ENCODE results near the gene LRRC38. TPM values are rescaled to one million over a fixed set of nuclear protein-coding genes. Genes with fewer than 3 reads are reported as not detected.

The LRRC38 gene
- total RNA-seq, 2 experiments from 2014 or later: not detected

DNA sequence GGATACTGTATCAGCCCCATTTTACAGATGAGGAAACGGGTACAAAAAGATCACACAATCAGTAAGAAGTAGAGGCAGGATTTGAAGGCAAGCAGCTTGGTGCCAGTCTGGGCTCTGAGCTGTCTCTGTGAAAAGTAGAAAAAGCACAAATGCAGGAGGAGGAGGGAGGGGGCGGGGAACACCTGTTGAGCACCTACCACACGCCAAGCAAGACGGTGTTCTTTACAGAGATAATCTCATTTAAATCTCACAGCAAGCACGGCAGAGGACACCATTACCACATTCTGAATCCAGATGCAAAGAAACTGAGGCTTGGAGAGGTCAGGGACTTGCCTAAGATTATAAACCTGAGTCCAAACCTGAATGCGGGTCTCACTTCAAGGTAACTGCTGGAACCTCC lies 3.3 kb downstream of the LRRC38 start:
- no peak overlapping the region for H3K4me3 Mint-ChIP-seq
- ChIA-PET POLR2A (no interaction called here), CTCF (no interaction called here)
- no peak overlapping the region for H3K27ac Mint-ChIP-seq
- no peaks in the 10 kb centered on the region for H3K36me3 Mint-ChIP-seq (ENCODE audit: low read depth)
- H3K9me3 Mint-ChIP-seq: no peaks in the 10 kb centered on the region
- H3K4me1 Mint-ChIP-seq: no peaks in the 10 kb centered on the region
- H3K27me3 Mint-ChIP-seq: peaks cover 15% of the 10 kb centered on the region
- no peak for DNase-seq

DNA sequence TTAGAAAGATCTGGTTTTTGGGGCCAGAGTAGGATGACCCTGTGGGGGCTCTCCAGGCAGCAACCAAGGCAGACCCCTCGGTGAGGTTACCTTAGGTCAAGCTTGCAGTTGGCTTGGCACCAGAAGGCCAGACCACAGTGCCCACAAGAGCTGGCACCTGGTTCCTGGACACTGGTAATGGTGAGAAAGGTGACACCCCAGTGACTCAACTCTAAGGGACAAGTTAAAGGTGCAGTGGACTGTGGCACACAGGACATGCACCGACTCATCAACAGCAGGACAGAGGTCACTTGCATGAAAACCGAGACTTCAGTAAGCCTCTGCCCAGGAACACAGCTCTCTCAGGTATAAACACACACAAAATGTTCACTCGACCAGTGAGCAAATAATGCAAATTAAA lies 6.7 kb downstream of the LRRC38 start:
- DNase-seq: no peak
- no peaks in the 10 kb centered on the region for H3K9me3 Mint-ChIP-seq
- H3K36me3 Mint-ChIP-seq (ENCODE audit: low read depth): no peaks in the 10 kb centered on the region
- no peaks in the 10 kb centered on the region for H3K4me1 Mint-ChIP-seq
- POLR2A ChIA-PET: no interaction called here
- peaks cover 3% of the 10 kb centered on the region for H3K27me3 Mint-ChIP-seq
- no peak overlapping the region for H3K4me3 Mint-ChIP-seq
- H3K27ac Mint-ChIP-seq: no peak overlapping the region
- CTCF ChIA-PET: no interaction called here

DNA sequence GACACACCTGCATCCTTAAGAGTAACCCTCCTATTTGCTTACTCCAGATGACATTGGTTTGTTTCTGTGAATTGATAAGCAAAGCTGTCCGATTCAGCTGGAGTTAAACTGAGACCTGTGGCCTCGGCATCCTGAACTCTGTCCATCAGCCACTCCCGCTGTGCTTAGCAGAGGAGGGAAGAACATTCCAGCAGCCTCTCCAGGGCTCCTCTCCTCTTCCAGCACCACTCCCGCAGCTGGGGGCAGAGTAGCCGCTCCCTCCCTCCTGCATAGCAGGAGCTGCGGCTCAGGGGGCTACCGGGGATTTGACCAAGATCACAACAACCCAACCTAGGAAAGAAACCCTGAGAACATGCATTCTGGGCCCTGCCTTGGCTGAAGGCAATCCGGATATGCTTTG lies 8.8 kb downstream of the LRRC38 start:
- no peaks in the 10 kb centered on the region for H3K36me3 Mint-ChIP-seq (ENCODE audit: low read depth)
- H3K27me3 Mint-ChIP-seq: peaks cover 5% of the 10 kb centered on the region
- no peak overlapping the region for H3K4me3 Mint-ChIP-seq
- H3K4me1 Mint-ChIP-seq: no peaks in the 10 kb centered on the region
- H3K9me3 Mint-ChIP-seq: no peaks in the 10 kb centered on the region
- ChIA-PET POLR2A (no interaction called here), CTCF (no interaction called here)
- DNase-seq: no peak
- no peak overlapping the region for H3K27ac Mint-ChIP-seq

DNA sequence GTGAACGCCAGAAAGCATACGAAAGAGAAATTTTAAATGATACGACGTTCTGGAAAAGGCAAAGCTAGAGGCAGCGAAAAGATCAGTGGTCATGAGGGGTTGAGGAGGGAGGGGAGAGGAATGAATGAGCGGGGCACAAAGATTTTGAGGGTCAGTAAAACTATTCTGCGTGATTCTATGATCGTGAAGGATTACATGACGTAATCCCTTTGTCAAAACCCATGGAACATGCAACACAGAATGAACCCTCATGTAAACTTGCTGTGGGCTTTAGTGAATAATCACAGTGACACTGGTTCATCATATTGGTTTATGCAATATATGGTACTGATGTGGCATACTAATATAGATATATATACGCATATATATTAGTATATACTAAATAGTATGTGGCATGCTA lies 13.0 kb downstream of the LRRC38 start:
- DNase-seq: no peak
- no peak overlapping the region for H3K27ac Mint-ChIP-seq
- no peaks in the 10 kb centered on the region for H3K9me3 Mint-ChIP-seq
- peaks cover 7% of the 10 kb centered on the region for H3K27me3 Mint-ChIP-seq
- POLR2A ChIA-PET: no interaction called here
- CTCF ChIA-PET: no interaction called here
- H3K4me1 Mint-ChIP-seq: no peaks in the 10 kb centered on the region
- H3K36me3 Mint-ChIP-seq (ENCODE audit: low read depth): no peaks in the 10 kb centered on the region
- no peak overlapping the region for H3K4me3 Mint-ChIP-seq

DNA sequence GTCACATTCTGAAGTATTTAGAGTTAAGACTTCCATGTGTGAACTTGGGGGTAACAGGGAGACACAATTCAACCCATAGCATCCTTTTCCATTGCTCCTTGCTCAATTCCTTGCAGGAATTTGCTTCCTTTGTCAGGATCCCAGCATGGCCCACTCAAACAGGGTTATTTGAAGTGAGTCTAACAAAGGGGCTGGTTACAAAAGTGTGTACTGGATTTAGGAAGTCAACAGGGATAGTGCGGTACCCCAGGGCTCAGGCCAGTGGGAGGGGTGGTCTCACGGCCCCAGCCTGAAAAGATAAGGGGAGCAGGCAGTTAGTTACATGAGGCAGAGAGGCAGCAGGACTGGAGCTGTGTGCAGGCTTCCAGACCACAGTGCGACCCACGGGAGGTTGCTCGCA lies 14.4 kb downstream of the LRRC38 start:
- CTCF ChIA-PET: no interaction called here
- no peaks in the 10 kb centered on the region for H3K9me3 Mint-ChIP-seq
- H3K36me3 Mint-ChIP-seq (ENCODE audit: low read depth): no peaks in the 10 kb centered on the region
- H3K4me3 Mint-ChIP-seq: no peak overlapping the region
- no peak for DNase-seq
- H3K27me3 Mint-ChIP-seq: peaks cover 7% of the 10 kb centered on the region
- POLR2A ChIA-PET: no interaction called here
- no peak overlapping the region for H3K27ac Mint-ChIP-seq
- H3K4me1 Mint-ChIP-seq: no peaks in the 10 kb centered on the region

DNA sequence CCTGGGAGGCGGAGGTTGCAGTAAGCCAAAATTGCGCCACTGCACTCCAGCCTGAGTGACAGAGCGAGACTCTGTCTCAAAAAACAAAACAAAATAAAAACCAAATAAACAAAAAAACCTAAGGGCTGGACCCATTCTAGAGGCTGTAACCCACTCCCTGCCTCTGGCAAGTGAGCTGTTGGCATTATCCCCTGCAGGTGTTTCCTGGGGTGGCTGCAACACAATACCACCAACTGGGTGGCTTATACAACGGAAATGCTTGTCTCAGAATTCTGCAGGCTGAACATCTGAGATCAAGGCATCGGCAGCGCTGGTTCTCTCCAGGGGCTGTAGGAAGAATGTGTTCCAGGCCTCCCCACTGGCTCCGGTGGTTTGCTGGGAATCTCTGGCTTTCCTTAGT lies 15.2 kb downstream of the LRRC38 start:
- no peak for DNase-seq
- Mint-ChIP-seq H3K27ac (no peak overlapping the region), H3K4me1 (no peaks in the 10 kb centered on the region), H3K4me3 (no peak overlapping the region), H3K9me3 (no peaks in the 10 kb centered on the region), H3K36me3 (ENCODE audit: low read depth) (no peaks in the 10 kb centered on the region), H3K27me3 (peaks cover 7% of the 10 kb centered on the region)
- ChIA-PET POLR2A (no interaction called here), CTCF (no interaction called here)

DNA sequence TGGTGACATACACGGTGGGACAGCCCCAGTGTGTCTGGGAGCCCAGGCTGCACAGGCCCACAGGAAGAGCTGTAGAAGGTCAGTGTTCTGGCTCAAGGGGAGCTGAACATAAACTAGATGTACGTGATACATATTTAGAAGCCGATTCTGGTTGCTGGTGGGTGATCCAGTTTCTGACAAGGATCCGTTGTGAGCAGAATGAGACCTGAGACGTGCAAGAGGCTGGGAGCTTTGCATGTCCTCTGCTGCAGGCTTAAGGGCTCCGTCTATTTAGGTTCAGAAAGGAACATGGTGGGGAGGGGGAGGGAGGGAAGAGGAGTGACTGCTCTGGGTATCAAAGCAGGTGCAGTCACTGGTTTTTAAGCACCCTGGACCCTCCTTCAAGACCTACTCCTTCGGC lies 18.6 kb downstream of the LRRC38 start:
- H3K27ac Mint-ChIP-seq: no peak overlapping the region
- H3K27me3 Mint-ChIP-seq: peaks cover 4% of the 10 kb centered on the region
- no peaks in the 10 kb centered on the region for H3K9me3 Mint-ChIP-seq
- no peak overlapping the region for H3K4me3 Mint-ChIP-seq
- H3K4me1 Mint-ChIP-seq: no peaks in the 10 kb centered on the region
- ChIA-PET CTCF (no interaction called here), POLR2A (no interaction called here)
- no peaks in the 10 kb centered on the region for H3K36me3 Mint-ChIP-seq (ENCODE audit: low read depth)
- no peak for DNase-seq

DNA sequence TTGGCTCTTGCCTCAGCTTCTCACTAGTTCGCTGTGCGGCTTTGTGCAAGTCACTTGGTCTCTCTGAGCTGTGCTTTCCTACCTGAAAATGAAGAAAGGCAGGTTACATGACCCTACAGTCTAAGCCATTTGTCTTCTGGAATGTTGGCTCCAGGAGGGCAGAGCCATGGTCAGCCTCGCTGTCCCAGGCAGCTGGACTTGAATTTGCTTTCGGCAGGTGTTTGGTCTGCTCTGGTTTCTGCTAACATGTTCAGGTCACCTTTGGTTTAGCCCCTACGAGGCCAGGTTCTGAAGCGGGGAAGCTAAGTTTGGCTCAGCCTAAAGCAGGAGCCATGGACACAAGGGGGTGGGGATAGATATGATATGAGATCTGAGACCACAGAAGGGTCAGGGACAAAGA lies 19.1 kb downstream of the LRRC38 start:
- Mint-ChIP-seq H3K9me3 (no peaks in the 10 kb centered on the region), H3K36me3 (ENCODE audit: low read depth) (no peaks in the 10 kb centered on the region), H3K4me3 (no peak overlapping the region), H3K27ac (no peak overlapping the region), H3K27me3 (peaks cover 4% of the 10 kb centered on the region), H3K4me1 (no peaks in the 10 kb centered on the region)
- DNase-seq: no peak
- ChIA-PET CTCF (no interaction called here), POLR2A (no interaction called here)

DNA sequence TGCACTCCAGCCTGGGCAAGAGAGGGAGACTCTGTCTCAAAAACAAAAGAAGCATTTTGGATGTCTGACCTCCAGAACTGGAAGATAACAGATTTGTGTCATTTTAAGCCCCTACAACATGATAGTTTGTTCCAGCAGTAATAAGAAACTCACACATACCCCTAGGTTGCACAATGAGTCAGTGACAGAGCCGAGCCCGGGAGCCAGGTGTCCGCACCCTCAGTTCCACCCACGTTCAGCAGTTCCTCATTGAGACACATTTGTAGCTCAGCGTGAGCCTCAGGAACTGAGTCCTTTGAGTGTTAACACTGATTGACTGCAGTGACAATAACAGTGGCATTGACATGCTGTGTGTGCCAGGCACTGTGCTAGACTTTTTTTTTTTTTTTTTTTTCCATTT lies 19.8 kb downstream of the LRRC38 start:
- DNase-seq: no peak
- no peaks in the 10 kb centered on the region for H3K4me1 Mint-ChIP-seq
- ChIA-PET CTCF (no interaction called here), POLR2A (no interaction called here)
- H3K4me3 Mint-ChIP-seq: no peak overlapping the region
- no peaks in the 10 kb centered on the region for H3K9me3 Mint-ChIP-seq
- no peak overlapping the region for H3K27ac Mint-ChIP-seq
- no peaks in the 10 kb centered on the region for H3K36me3 Mint-ChIP-seq (ENCODE audit: low read depth)
- H3K27me3 Mint-ChIP-seq: peaks cover 4% of the 10 kb centered on the region

DNA sequence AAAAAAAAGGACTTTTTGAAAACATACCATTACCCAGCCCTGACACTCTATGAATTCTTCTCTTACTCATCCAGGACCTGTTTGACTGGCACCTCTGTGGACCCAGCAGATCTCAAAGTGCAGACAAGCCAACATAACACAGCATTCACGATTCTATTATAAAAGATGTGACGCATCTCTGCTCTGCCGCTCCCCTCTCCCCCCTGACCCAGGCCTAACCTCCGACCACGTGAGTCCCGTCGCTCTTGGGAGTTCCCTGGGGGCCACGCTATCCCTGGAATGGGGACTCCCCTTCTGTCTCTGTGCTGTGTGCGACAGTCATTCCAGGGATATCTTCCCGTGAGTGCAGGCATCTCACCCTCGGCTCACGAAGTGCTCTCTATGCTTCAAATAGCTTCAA lies 21.1 kb downstream of the LRRC38 start:
- no peak for DNase-seq

DNA sequence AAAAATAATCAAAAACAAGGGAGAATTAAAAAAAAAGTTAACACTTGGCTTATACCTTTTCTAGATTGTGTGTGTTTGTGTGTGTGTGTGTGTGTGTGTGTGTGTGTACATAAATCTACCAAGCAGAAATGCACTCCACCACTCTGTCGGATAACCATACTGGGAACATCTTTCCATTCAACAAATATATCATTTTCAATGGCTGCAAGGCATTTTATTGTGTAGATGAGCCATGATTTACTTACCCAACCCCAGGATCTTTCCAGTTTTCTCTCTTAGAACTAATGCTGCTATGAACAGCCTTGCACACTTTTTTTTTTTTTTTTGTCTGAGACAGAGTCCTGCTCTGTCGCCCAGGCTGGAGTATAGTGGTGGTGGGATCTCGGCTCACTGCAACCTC lies 25.8 kb downstream of the LRRC38 start:
- ChIA-PET POLR2A (no interaction called here), CTCF (no interaction called here)
- Mint-ChIP-seq H3K4me3 (no peak overlapping the region), H3K9me3 (no peaks in the 10 kb centered on the region), H3K27ac (no peak overlapping the region), H3K27me3 (peaks cover 3% of the 10 kb centered on the region), H3K4me1 (no peaks in the 10 kb centered on the region), H3K36me3 (ENCODE audit: low read depth) (no peaks in the 10 kb centered on the region)
- DNase-seq: no peak

More for the DNA sequence above, 21.1 kb downstream of the LRRC38 start:
- Mint-ChIP-seq H3K27ac (no peak overlapping the region), H3K4me1 (no peaks in the 10 kb centered on the region), H3K27me3 (peaks cover 4% of the 10 kb centered on the region), H3K4me3 (no peak overlapping the region), H3K9me3 (no peaks in the 10 kb centered on the region), H3K36me3 (ENCODE audit: low read depth) (no peaks in the 10 kb centered on the region)
- ChIA-PET POLR2A (no interaction called here), CTCF (no interaction called here)

DNA sequence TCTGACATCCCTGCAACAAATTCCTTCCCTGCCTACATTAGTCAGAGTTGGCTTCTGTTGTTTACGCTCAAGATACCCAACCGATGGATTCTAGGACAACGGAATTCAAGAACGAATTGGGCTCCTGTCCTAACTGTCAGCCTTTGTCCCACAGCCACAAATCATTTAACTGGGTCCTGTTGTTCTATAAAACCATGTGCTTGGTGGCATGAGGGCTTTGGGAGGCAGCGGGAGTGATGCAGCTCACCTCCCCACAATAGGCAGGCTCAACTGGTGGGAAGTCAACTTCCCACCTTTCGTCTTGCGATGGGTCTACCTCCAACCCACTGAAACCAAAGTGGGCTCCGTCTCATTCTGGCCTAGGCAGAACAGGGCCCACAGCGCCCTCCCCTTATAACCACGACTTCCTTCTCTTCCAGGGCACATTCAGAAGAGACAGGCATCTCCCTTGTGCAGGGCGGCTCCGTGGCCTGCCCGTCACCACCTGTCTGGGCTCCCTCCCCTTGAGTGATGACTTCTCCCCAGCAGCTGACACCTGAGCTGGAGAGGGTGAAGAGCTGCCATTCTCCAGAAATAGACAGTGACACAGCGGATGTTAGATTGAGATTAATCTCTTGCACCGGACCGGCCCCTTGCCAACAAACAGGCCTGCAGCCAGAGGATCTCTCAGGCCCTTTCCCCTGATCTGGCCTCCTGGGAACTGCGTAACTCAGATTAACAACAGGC lies 26.5 kb downstream of the LRRC38 start:
- no peak overlapping the region for H3K27ac Mint-ChIP-seq
- no peaks in the 10 kb centered on the region for H3K4me1 Mint-ChIP-seq
- POLR2A ChIA-PET: no interaction called here
- no peaks in the 10 kb centered on the region for H3K36me3 Mint-ChIP-seq (ENCODE audit: low read depth)
- H3K27me3 Mint-ChIP-seq: peaks cover 3% of the 10 kb centered on the region
- H3K4me3 Mint-ChIP-seq: no peak overlapping the region
- CTCF ChIA-PET: no interaction called here
- H3K9me3 Mint-ChIP-seq: no peaks in the 10 kb centered on the region
- DNase-seq: no peak

DNA sequence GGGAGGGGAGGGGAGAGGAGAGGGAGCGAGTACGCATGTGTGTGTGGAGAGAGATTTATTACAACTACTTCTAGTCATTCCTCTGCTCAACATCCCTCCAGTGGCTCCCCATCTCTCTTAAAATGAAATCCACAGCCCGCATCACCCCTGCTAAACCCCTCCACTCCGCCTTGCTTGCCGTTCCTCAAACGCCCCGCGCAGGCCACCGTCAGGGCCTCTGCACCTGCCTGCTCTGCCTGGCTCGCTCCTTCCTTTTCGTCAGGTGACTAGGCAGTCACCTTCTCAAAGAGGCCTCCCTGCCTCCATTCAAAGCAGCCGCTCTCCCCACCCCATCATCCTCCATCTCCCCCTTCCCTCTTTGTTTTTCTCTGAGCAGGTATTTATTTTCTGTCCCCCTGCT lies 29.9 kb downstream of the LRRC38 start:
- POLR2A ChIA-PET: no interaction called here
- peaks cover 6% of the 10 kb centered on the region for H3K4me1 Mint-ChIP-seq
- no peak overlapping the region for H3K27ac Mint-ChIP-seq
- no peak overlapping the region for H3K4me3 Mint-ChIP-seq
- CTCF ChIA-PET: no interaction called here
- H3K9me3 Mint-ChIP-seq: no peaks in the 10 kb centered on the region
- H3K27me3 Mint-ChIP-seq: peaks cover 3% of the 10 kb centered on the region
- H3K36me3 Mint-ChIP-seq (ENCODE audit: low read depth): no peaks in the 10 kb centered on the region
- DNase-seq: no peak

DNA sequence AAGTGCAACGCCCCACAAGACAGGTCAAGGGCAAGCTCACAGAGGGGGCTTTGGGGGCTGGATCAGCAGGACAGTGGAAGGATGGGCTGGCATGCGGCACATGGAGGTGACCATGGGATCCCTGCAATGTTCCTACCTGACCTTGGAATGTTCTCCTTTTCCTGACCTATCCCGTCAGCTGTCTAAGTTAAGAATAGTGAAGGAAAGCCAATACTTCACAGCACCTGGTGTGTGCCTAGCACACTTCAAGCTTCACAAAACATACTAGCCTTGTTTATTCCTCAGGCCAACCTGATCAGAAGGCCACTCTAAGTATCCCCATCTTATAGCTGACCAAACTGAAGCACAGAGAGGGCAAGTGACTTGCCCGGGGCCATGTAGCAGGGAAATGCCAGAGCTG lies 31.2 kb downstream of the LRRC38 start:
- POLR2A ChIA-PET: no interaction called here
- Mint-ChIP-seq H3K27ac (no peak overlapping the region), H3K27me3 (peaks cover 4% of the 10 kb centered on the region), H3K4me1 (peaks cover 6% of the 10 kb centered on the region), H3K4me3 (no peak overlapping the region), H3K9me3 (no peaks in the 10 kb centered on the region), H3K36me3 (ENCODE audit: low read depth) (no peaks in the 10 kb centered on the region)
- DNase-seq: no peak
- CTCF ChIA-PET: no interaction called here
